Measurements from ENCODE around the gene SYNJ2. TPM values are rescaled to one million over a fixed set of nuclear protein-coding genes. Genes with fewer than 3 reads are reported as not detected.
A peak's percentile ranks its signal among the peaks of the same experiment; 100 is the strongest.

SYNJ2 gene
- total and polyA plus RNA-seq, 7 experiments from 2014 or later, result 12.0 to 36.6 (median 22.5) TPM

DNA sequence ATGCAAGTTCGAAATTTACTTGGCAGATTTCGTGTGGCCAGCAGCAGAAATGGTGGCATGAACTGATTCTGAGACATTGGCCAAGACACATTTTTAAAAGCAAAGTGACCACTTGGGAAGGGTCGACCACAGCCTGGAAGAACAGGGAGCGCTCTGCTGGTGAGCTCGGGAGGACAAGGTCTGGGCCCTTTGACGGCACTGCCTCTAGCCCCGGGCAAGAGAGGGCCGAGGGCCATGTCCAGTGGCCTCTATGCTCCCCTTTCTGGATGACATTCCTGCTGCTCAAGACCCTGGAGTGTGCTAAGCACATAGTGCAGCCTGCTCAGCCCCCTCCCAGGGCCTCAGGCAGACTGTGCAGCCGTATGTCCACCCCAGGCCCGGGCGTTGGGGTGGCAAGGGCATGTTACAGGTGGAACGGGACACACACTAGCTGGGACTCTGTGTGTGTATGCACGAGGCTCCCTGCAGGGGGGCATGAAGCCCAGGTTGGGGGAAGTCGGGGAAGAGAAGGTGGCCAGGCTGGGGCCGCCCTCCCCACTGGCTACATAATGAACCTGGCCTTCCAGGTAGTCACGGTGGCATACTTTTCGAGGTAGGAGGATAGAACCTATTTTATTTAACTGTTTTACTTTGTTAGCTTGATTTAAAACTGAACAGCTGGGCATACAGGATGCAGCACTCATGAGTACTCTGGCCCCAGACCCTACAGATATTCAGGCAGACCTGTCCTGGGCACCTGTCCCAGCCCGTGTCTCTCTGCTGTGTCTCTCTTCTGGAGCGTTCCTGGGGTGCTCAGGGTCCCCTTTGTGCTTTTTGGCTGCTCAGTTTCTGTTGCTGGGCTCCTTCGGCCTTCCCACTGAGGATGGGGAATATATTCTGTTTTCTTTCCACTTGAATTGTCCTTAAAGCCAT lies 6.4 kb downstream of the SYNJ2 start:
- Mint-ChIP-seq H3K27ac (peak overlapping the region in 7 of 9 donors; percentile 71 to 95 (median 81)), H3K36me3 (peaks cover 0 to 5% (median 0%) of the 10 kb centered on the region in 5 donors), H3K4me3 (peak overlapping the region in 1 of 10 donors; percentile 87), H3K4me1 (peaks cover 28 to 91% (median 73%) of the 10 kb centered on the region in 7 donors), H3K27me3 (no peaks in the 10 kb centered on the region), H3K9me3 (peaks cover 0 to 2% (median 0%) of the 10 kb centered on the region in 11 donors)
- H3K27me3 ChIP-seq (ENCODE audit: control insufficient read depth in 2 of 2, insufficient read depth in 2 of 2, low read length in 2 of 2), result no peaks in the 10 kb centered on the region
- peaks cover 17 to 55% of the 10 kb centered on the region in 2 donors for H3K4me1 ChIP-seq (ENCODE audit: control insufficient read depth in 2 of 2, insufficient read depth in 2 of 2, low read length in 2 of 2)
- H3K9me3 ChIP-seq (ENCODE audit: control insufficient read depth in 2 of 3, low read length in 3 of 3), result no peaks in the 10 kb centered on the region
- H3K27ac ChIP-seq (ENCODE audit: low read depth, low read length), result no peak overlapping the region
- H3K4me3 ChIP-seq (ENCODE audit: low read length), result no peak overlapping the region
- no peak for ATAC-seq
- no peaks in the 10 kb centered on the region for H3K36me3 ChIP-seq (ENCODE audit: control insufficient read depth in 2 of 3, insufficient read depth in 3 of 3, low read length in 3 of 3)
- DNase-seq, result no peak
- POLR2A ChIA-PET, result no interaction called here
- CTCF ChIA-PET, result interaction anchor here (1.0 kb wide), 1 partner anchor 18 kb away, joined by 3 read pairs; no protein-coding TSS in a partner anchor
- intact Hi-C loops (cut with micrococcal nuclease), result loop anchor here in 1 of 2 donors (10.0 kb wide), 1 partner anchor 217 kb away; no protein-coding TSS in a partner anchor

DNA sequence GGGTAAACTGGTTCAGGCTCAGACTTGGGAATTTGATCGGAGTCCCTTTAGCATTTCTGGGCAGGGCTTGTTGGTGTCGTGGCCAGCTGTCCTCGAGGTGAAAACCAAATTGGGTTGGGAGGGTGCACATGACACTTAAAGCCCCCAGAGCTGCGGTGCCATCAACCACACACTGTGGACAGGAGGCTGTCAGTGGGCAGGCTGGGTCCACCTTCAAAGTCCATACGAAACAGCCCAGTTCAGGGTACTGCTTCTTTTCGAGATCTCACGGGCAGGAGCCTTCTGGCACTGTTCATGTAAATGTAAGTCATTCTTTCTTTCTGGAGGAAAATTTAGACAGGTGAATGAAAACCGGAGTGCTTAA lies 7.0 kb downstream of the SYNJ2 start:
- peaks cover 0 to 3% (median 0%) of the 10 kb centered on the region in 5 donors for H3K36me3 Mint-ChIP-seq
- H3K4me1 Mint-ChIP-seq, result peaks cover 32 to 91% (median 73%) of the 10 kb centered on the region in 7 donors
- peak overlapping the region in 4 of 10 donors; percentile 5 to 87 (median 48) for H3K4me3 Mint-ChIP-seq
- Histone ChIP-seq H3K4me3 (ENCODE audit: low read length) (no peak overlapping the region), H3K9me3 (ENCODE audit: control insufficient read depth in 2 of 3, low read length in 3 of 3) (no peaks in the 10 kb centered on the region), H3K27me3 (ENCODE audit: control insufficient read depth in 2 of 2, insufficient read depth in 2 of 2, low read length in 2 of 2) (no peaks in the 10 kb centered on the region), H3K36me3 (ENCODE audit: control insufficient read depth in 2 of 3, insufficient read depth in 3 of 3, low read length in 3 of 3) (no peaks in the 10 kb centered on the region), H3K27ac (ENCODE audit: low read depth, low read length) (no peak overlapping the region), H3K4me1 (ENCODE audit: control insufficient read depth in 2 of 2, insufficient read depth in 2 of 2, low read length in 2 of 2) (peaks cover 11 to 52% of the 10 kb centered on the region in 2 donors)
- no peaks in the 10 kb centered on the region for H3K27me3 Mint-ChIP-seq
- ChIA-PET CTCF (interaction anchor here (1.0 kb wide), 1 partner anchor 18 kb away, joined by 3 read pairs; no protein-coding TSS in a partner anchor), POLR2A (interaction anchor here (1.3 to 1.5 kb wide), 2 partner anchors 21 to 38 kb away, joined by 3 to 6 read pairs; no protein-coding TSS in a partner anchor)
- ATAC-seq, result no peak
- peaks cover 0 to 2% (median 0%) of the 10 kb centered on the region in 11 donors for H3K9me3 Mint-ChIP-seq
- intact Hi-C loops (cut with micrococcal nuclease), result loop anchor here in 1 of 2 donors (10.0 kb wide), 1 partner anchor 216 kb away; no protein-coding TSS in a partner anchor
- H3K27ac Mint-ChIP-seq, result peak overlapping the region in 8 of 9 donors; percentile 25 to 95 (median 80)
- DNase-seq, result no peak

DNA sequence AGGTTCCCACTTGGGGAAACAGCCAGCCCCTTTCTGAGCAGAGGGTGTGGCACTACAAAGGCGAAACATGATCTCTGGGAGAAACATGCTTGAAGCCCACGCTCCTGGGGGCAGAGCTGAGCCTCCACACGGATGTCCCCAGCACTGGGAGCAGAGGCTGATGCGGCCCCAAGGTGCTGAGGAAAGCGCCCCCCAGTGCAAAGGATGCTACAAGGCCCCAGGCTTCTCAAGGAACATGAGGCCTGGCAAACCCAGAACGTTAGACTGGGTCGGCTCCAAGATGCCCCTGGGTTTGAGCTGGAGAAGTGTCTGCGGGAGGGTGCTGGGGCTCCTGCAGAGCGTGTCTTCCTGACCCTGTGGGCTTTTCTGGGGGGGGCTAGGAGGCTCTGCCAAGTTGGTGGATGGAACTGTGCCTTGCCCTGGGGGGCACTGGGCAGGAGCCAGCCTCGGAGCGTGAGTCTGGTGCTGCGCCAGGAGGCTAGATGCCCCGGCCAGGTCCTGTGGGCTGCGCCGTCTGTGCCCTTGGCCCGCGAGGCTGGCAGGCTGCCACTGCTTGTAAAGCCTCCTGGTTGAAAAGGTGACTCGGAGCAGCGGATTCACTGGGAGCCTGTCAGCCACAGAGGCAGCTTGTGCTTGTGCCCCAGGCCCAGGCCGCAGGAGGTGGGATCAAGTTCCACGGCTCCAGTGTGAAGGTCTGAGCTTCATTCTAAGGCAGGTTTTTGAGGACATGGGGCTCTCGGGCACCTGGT lies 8.1 kb downstream of the SYNJ2 start:
- Mint-ChIP-seq H3K27ac (peak overlapping the region; percentile 75 to 98 (median 95)), H3K27me3 (no peaks in the 10 kb centered on the region), H3K4me3 (peak overlapping the region; percentile 84 to 90 (median 87)), H3K36me3 (peaks cover 0 to 3% (median 0%) of the 10 kb centered on the region in 5 donors), H3K9me3 (peaks cover 0 to 2% (median 0%) of the 10 kb centered on the region in 11 donors), H3K4me1 (peaks cover 38 to 91% (median 73%) of the 10 kb centered on the region in 7 donors)
- H3K36me3 ChIP-seq (ENCODE audit: control insufficient read depth in 2 of 3, insufficient read depth in 3 of 3, low read length in 3 of 3), result no peaks in the 10 kb centered on the region
- ChIA-PET CTCF (interaction anchor here (0.7 to 2.6 kb wide), 3 partner anchors 9 to 83 kb away, joined by 3 to 9 read pairs (median 5); no protein-coding TSS in a partner anchor), POLR2A (interaction anchor here (0.9 to 2.1 kb wide), 8 partner anchors 8 to 68 kb away, joined by 3 to 10 read pairs (median 6); partner anchors contain the start of gene SYNJ2)
- intact Hi-C loops (cut with micrococcal nuclease), result loop anchor here (1.0 to 10.0 kb wide), 5 partner anchors 7 to 215 kb away; partner anchors contain the start of gene SYNJ2 (in 1 of the 2)
- ATAC-seq (peak; percentile 22), DNase-seq (peak in 1 of 9 donors; percentile 23)
- peak overlapping the region; percentile 71 for H3K27ac ChIP-seq (ENCODE audit: low read depth, low read length)
- H3K27me3 ChIP-seq (ENCODE audit: control insufficient read depth in 2 of 2, insufficient read depth in 2 of 2, low read length in 2 of 2), result no peaks in the 10 kb centered on the region
- H3K4me1 ChIP-seq (ENCODE audit: control insufficient read depth in 2 of 2, insufficient read depth in 2 of 2, low read length in 2 of 2), result peaks cover 5 to 50% of the 10 kb centered on the region in 2 donors
- no peaks in the 10 kb centered on the region for H3K9me3 ChIP-seq (ENCODE audit: control insufficient read depth in 2 of 3, low read length in 3 of 3)
- peak overlapping the region; percentile 25 for H3K4me3 ChIP-seq (ENCODE audit: low read length)

DNA sequence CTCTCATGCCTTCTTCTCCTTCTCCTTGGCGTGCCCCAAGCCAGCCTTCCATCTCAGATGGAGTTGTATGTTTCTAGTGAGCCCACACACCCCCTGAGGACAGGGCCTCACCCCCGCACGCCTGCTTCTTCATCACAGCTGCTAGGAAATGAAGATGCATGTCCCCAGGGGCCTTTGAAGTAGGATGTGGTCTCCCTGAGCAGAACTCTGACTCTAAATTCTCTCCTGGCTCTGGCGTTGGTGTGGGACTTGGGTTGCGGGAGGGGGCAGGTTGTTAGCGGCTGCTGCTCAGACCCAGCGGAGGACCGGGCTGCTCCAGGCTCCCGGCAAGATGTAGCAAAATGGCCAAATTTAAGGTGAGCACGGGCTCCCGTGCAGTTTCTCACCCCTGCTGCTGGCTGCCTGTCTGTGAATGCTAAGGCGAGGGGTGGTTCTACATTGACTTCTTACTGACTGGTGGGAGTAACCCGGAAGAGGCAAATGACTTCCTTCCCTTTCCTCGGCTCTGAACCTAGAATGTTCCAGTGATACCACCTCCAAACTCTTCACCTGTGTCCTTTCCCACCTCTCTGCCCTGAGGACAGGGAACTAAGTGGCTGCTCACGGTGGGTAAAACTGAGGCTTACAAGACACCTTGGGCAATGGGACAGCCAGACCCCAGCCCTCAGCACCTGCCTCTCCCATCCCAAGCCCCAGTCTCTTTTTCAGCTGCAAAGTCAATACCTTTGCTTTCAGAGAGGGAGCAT lies 8.8 kb downstream of the SYNJ2 start:
- ChIA-PET CTCF (interaction anchor here (0.7 to 2.6 kb wide), 4 partner anchors 10 to 82 kb away, joined by 3 to 9 read pairs (median 4); no protein-coding TSS in a partner anchor), POLR2A (interaction anchor here (0.9 to 2.1 kb wide), 6 partner anchors 9 to 67 kb away, joined by 3 to 10 read pairs (median 6); partner anchors contain the start of gene SYNJ2)
- Histone ChIP-seq H3K4me1 (ENCODE audit: control insufficient read depth in 2 of 2, insufficient read depth in 2 of 2, low read length in 2 of 2) (peaks cover 3 to 43% of the 10 kb centered on the region in 2 donors), H3K36me3 (ENCODE audit: control insufficient read depth in 2 of 3, insufficient read depth in 3 of 3, low read length in 3 of 3) (no peaks in the 10 kb centered on the region), H3K27me3 (ENCODE audit: control insufficient read depth in 2 of 2, insufficient read depth in 2 of 2, low read length in 2 of 2) (no peaks in the 10 kb centered on the region), H3K4me3 (ENCODE audit: low read length) (peak overlapping the region; percentile 25), H3K27ac (ENCODE audit: low read depth, low read length) (peak overlapping the region; percentile 71), H3K9me3 (ENCODE audit: control insufficient read depth in 2 of 3, low read length in 3 of 3) (no peaks in the 10 kb centered on the region)
- Mint-ChIP-seq H3K27me3 (no peaks in the 10 kb centered on the region), H3K4me3 (peak overlapping the region; percentile 84 to 90 (median 87)), H3K27ac (peak overlapping the region; percentile 75 to 98 (median 95)), H3K36me3 (peaks cover 0 to 3% (median 0%) of the 10 kb centered on the region in 5 donors), H3K4me1 (peaks cover 35 to 91% (median 73%) of the 10 kb centered on the region in 7 donors), H3K9me3 (peaks cover 0 to 2% (median 0%) of the 10 kb centered on the region in 11 donors)
- intact Hi-C loops (cut with micrococcal nuclease), result loop anchor here (1.0 to 2.0 kb wide), 4 partner anchors 8 to 36 kb away; partner anchors contain the start of gene SYNJ2 (in 1 of the 2)
- DNase-seq (peak in 7 of 9 donors; percentile 50 to 60 (median 57)), ATAC-seq (peak; percentile 78)

DNA sequence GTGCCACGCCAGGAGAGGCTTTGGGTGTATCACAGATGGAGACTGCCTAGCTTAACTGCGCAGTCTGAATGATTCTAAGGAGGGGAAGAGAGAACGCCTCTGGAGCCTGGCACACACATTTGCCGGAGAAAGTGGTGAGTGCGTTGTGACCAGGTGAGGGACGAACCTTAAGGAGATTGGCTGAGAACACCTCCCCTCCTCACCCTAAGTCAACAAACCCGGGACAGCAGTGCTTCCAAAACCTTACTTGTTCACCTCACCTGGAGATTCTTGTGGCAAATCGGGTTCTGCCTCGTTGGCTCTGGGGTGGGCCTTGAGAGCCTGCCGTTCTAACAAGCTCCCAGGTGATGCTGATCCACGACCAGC lies 9.4 kb downstream of the SYNJ2 start:
- Histone ChIP-seq H3K27me3 (ENCODE audit: control insufficient read depth in 2 of 2, insufficient read depth in 2 of 2, low read length in 2 of 2) (no peaks in the 10 kb centered on the region), H3K27ac (ENCODE audit: low read depth, low read length) (peak overlapping the region; percentile 71), H3K4me1 (ENCODE audit: control insufficient read depth in 2 of 2, insufficient read depth in 2 of 2, low read length in 2 of 2) (peaks cover 3 to 42% of the 10 kb centered on the region in 2 donors), H3K9me3 (ENCODE audit: control insufficient read depth in 2 of 3, low read length in 3 of 3) (no peaks in the 10 kb centered on the region), H3K36me3 (ENCODE audit: control insufficient read depth in 2 of 3, insufficient read depth in 3 of 3, low read length in 3 of 3) (no peaks in the 10 kb centered on the region), H3K4me3 (ENCODE audit: low read length) (peak overlapping the region; percentile 25)
- intact Hi-C loops (cut with micrococcal nuclease), result loop anchor here in 1 of 2 donors (2.0 kb wide), 2 partner anchors 18 to 36 kb away; no protein-coding TSS in a partner anchor
- DNase-seq (no peak), ATAC-seq (peak; percentile 17)
- Mint-ChIP-seq H3K36me3 (peaks cover 0 to 3% (median 0%) of the 10 kb centered on the region in 5 donors), H3K4me3 (peak overlapping the region in 8 of 10 donors; percentile 86 to 90 (median 87)), H3K27ac (peak overlapping the region in 8 of 9 donors; percentile 91 to 98 (median 95)), H3K4me1 (peaks cover 35 to 91% (median 76%) of the 10 kb centered on the region in 7 donors), H3K27me3 (no peaks in the 10 kb centered on the region), H3K9me3 (peaks cover 0 to 2% (median 0%) of the 10 kb centered on the region in 11 donors)
- CTCF ChIA-PET, result interaction anchor here (1.4 to 2.6 kb wide), 3 partner anchors 35 to 81 kb away, joined by 3 to 9 read pairs (median 5); no protein-coding TSS in a partner anchor
- POLR2A ChIA-PET, result interaction anchor here (0.9 to 2.1 kb wide), 5 partner anchors 8 to 13 kb away, joined by 3 to 10 read pairs (median 5); partner anchors contain the start of gene SYNJ2
